Neural cell (in vitro differentiated cells): ENCODE data around the gene USB1.

Source experiments
- EP300 ChIP-seq: fragments of 450-650 bp; conservative IDR thresholded peaks from 2 replicates; pipeline ENCODE4 v1.6.1; 2014; ENCODE audit warnings: antibody characterized with exemption, mild to moderate bottlenecking, moderate library complexity; ENCODE audit not compliant: poor library complexity, severe bottlenecking
- EZH2 ChIP-seq: fragments of 200-600, 300-800 bp; shearing (Covaris generic), sonication (generic); IDR thresholded peaks from 2 replicates; pipeline ENCODE4 v1.6.1; 2014; ENCODE audit warnings: antibody characterized with exemption, low read length, borderline replicate concordance, mild to moderate bottlenecking; ENCODE audit not compliant: insufficient read depth, poor library complexity, severe bottlenecking
- POLR2AphosphoS5 ChIP-seq: IDR thresholded peaks from 2 replicates; pipeline ENCODE4 v1.6.1; 2012
- RAD21 ChIP-seq: fragments of 450-650 bp; conservative IDR thresholded peaks from 2 replicates; pipeline ENCODE4 v1.6.1; 2014; ENCODE audit warnings: antibody characterized with exemption, mild to moderate bottlenecking, moderate library complexity
- REST ChIP-seq: IDR thresholded peaks from 2 replicates; pipeline ENCODE4 v1.6.1; 2012; ENCODE audit warnings: borderline replicate concordance
- SMC3 ChIP-seq: fragments of 450-650 bp; conservative IDR thresholded peaks from 2 replicates; pipeline ENCODE4 v1.6.1; 2014; ENCODE audit warnings: antibody characterized with exemption, mild to moderate bottlenecking, moderate library complexity; ENCODE audit not compliant: poor library complexity
- TAF1 ChIP-seq: IDR thresholded peaks from 2 replicates; pipeline ENCODE4 v1.6.1; 2012; ENCODE audit warnings: low read depth
- TF ChIP-seq, protein P1 (sequence below): fragments of 450-650 bp; IDR thresholded peaks from 2 replicates; pipeline ENCODE4 v1.5.1; 2014; ENCODE audit warnings: antibody characterized with exemption, mild to moderate bottlenecking, moderate library complexity; ENCODE audit not compliant: poor library complexity, severe bottlenecking

DNA sequence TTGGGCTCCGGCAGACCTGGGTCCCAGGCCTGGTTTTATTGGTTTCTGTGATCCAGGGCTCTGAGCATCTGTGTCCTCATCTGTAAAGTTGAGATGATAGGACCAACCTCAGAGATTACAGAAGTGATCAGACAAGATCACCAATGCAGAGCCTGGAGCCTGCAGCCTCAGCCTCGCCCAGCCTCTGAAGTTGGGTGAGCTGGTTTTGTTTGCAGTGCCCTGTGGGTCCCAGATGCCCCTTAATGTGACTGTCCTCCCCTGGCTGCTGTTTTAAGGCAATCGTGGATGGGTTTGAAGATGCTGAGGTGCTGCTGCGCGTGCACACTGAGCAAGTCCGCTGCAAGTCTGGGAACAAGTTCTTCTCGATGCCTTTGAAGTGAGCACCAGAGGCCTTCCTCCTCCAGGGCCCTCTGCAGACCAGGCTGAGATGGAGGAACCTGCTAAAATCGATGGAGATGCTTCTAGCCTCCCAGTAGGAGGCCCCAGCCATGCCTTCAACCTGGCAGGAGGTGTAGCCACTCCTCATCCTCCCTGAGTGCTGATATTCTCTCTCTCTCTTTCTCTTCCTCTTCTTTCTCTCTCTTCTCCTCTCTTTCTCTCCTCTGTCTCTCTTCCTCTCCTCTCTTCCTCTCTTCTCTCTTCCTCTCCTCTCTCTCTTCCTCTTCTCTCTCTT is 18.8 kb downstream of the USB1 start:
- TF ChIP-seq RAD21: no peak
- TF ChIP-seq, protein P1, sequence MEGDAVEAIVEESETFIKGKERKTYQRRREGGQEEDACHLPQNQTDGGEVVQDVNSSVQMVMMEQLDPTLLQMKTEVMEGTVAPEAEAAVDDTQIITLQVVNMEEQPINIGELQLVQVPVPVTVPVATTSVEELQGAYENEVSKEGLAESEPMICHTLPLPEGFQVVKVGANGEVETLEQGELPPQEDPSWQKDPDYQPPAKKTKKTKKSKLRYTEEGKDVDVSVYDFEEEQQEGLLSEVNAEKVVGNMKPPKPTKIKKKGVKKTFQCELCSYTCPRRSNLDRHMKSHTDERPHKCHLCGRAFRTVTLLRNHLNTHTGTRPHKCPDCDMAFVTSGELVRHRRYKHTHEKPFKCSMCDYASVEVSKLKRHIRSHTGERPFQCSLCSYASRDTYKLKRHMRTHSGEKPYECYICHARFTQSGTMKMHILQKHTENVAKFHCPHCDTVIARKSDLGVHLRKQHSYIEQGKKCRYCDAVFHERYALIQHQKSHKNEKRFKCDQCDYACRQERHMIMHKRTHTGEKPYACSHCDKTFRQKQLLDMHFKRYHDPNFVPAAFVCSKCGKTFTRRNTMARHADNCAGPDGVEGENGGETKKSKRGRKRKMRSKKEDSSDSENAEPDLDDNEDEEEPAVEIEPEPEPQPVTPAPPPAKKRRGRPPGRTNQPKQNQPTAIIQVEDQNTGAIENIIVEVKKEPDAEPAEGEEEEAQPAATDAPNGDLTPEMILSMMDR: no peak
- no peak for TF ChIP-seq EZH2
- no peak for TF ChIP-seq TAF1
- no peak for TF ChIP-seq REST
- no peak for TF ChIP-seq SMC3
- TF ChIP-seq POLR2AphosphoS5: no peak
- TF ChIP-seq EP300: no peak
